ENCODE results near the gene FSTL5.

DNA sequence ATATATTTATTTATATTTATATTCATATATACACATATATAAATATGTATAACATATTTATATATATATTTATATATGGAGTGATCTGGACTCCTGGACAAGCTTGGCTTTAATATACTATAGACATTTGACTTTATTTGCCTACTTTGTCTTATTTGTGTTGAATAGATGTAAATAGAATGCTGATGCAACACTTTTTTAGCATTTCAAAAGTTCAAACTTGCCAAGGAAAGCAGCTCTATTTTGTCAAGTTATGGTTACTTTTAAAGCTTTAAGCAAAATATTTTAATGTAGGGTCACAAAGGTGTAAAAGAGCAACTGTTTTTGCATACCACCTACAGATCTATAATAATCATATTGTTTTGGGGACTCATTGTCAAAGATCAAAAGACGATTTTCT, 61.1 kb downstream of the FSTL5 start:
- no peak for TF ChIP-seq POLR2A (IDR thresholded peaks at IDR 0.05)
- no peak for TF ChIP-seq EP300 (IDR thresholded peaks at IDR 0.05)
- TF ChIP-seq, protein P1, sequence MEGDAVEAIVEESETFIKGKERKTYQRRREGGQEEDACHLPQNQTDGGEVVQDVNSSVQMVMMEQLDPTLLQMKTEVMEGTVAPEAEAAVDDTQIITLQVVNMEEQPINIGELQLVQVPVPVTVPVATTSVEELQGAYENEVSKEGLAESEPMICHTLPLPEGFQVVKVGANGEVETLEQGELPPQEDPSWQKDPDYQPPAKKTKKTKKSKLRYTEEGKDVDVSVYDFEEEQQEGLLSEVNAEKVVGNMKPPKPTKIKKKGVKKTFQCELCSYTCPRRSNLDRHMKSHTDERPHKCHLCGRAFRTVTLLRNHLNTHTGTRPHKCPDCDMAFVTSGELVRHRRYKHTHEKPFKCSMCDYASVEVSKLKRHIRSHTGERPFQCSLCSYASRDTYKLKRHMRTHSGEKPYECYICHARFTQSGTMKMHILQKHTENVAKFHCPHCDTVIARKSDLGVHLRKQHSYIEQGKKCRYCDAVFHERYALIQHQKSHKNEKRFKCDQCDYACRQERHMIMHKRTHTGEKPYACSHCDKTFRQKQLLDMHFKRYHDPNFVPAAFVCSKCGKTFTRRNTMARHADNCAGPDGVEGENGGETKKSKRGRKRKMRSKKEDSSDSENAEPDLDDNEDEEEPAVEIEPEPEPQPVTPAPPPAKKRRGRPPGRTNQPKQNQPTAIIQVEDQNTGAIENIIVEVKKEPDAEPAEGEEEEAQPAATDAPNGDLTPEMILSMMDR (IDR thresholded peaks at IDR 0.05): no peak
